Panc1 (cell line): ENCODE data around the gene CHRND. TPM values are rescaled to one million over a fixed set of nuclear protein-coding genes. Genes with fewer than 3 reads are reported as not detected.

Experiments
- ATAC-seq: fragments of 200-7000 bp; cut with Tn5 transposase; 2 replicates; pipeline ENCODE4 v1.9.1; 2020; ENCODE audit warnings: mild to moderate bottlenecking, moderate library complexity
- BruUV-seq: library from RNA; stranded (reverse); fragments of 400-500 nt; replicated peaks from 2 replicates; lab custom pipeline; 2021; lab: Mats Ljungman, UMichigan
- CTCF ChIA-PET: fragments of 300-600 bp; sonication (Branson Sonifier 250); formaldehyde crosslinking; loops from one replicate; lab custom pipeline; 2022; ENCODE audit warnings: antibody characterized with exemption; lab: Charles Lee
- POLR2A ChIA-PET: fragments of 300-600 bp; sonication (Branson Sonifier 250); formaldehyde crosslinking; loops from one replicate; lab custom pipeline; 2022; ENCODE audit warnings: antibody characterized with exemption; lab: Charles Lee
- DNase-seq: peaks from one replicate; pipeline ENCODE4 v3.0.0-alpha.2; 2010; ENCODE audit warnings: low read depth, low spot score
- H3K27ac ChIP-seq: 2 replicates; pipeline ENCODE4 v1.5.1; 2011; ENCODE audit warnings: mild to moderate bottlenecking, low read length, inconsistent platforms
- H3K27me3 ChIP-seq: fragments of 200-500 bp; sonication (Bioruptor generic); 2 replicates; pipeline ENCODE4 v1.6.0; 2014; ENCODE audit warnings: low read length, inconsistent platforms; ENCODE audit not compliant: control insufficient read depth, insufficient read depth
- H3K36me3 ChIP-seq: fragments of 200-500 bp; sonication (Bioruptor generic); 2 replicates; pipeline ENCODE4 v1.5.1; 2014; ENCODE audit warnings: inconsistent platforms, mild to moderate bottlenecking, low read length, moderate library complexity; ENCODE audit not compliant: control insufficient read depth, insufficient read depth
- H3K4me1 ChIP-seq: 2 replicates; pipeline ENCODE4 v1.5.1; 2011; ENCODE audit warnings: inconsistent platforms, mild to moderate bottlenecking, low read length, moderate library complexity; ENCODE audit not compliant: control insufficient read depth, insufficient read depth
- H3K4me3 ChIP-seq, 2 experiments: 2 replicates each; pipeline ENCODE4 v1.5.1; 2011 to 2012; ENCODE audit warnings: low read depth in 2 of 2, low read length in 2 of 2, mild to moderate bottlenecking in 2 of 2, inconsistent platforms in 1 of 2, moderate library complexity in 1 of 2
- H3K9me3 ChIP-seq: fragments of 200-500 bp; sonication (Bioruptor generic); 2 replicates; pipeline ENCODE4 v1.5.1; 2014; ENCODE audit warnings: low read depth, mild to moderate bottlenecking, inconsistent platforms, low read length, moderate library complexity; ENCODE audit not compliant: control insufficient read depth, insufficient read depth
- POLR2AphosphoS5 ChIP-seq: IDR thresholded peaks from 2 replicates; pipeline ENCODE4 v1.6.1; 2012; ENCODE audit warnings: mild to moderate bottlenecking, low read depth, low read length, moderate library complexity
- SIN3A ChIP-seq: IDR thresholded peaks from 2 replicates; pipeline ENCODE4 v1.6.1; 2012; ENCODE audit warnings: low read depth, mild to moderate bottlenecking, low read length, moderate library complexity, borderline replicate concordance; ENCODE audit not compliant: insufficient read depth
- TCF7L2 ChIP-seq: IDR thresholded peaks from 2 replicates; pipeline ENCODE4 v1.6.1; 2011; ENCODE audit warnings: mild to moderate bottlenecking, low read depth, low read length, inconsistent platforms
- in situ Hi-C: cut with HindIII; loops from 2 replicates; pipeline ENCODE4 v1.10.0; 2016; ENCODE audit warnings: low sequenced_read_pairs, low pct_unique_long_range_greater_than_20kb
- intact Hi-C: fragments of 100-400 bp; cut with micrococcal nuclease; formaldehyde crosslinking; loops from one replicate; pipeline ENCODE4 v1.10.0; 2022; ENCODE audit not compliant: unreplicated experiment
- total RNA-seq: library from RNA; stranded (reverse); gene quantifications from one replicate; pipeline ENCODE4 v1.2.1, GENCODE V29; 2021; ENCODE audit not compliant: unreplicated experiment
- TF ChIP-seq, protein P1 (sequence below), 2 experiments: IDR thresholded peaks; 2 replicates each; pipeline ENCODE4 v1.6.1; 2011 to 2012; ENCODE audit warnings: low read depth in 2 of 2, control low read depth in 1 of 2, low read length in 1 of 2, mild to moderate bottlenecking in 1 of 2, moderate library complexity in 1 of 2; ENCODE audit not compliant: insufficient read depth in 1 of 2
- TF ChIP-seq, protein P2 (sequence below): fragments of 450-650 bp; IDR thresholded peaks from 2 replicates; pipeline ENCODE4 v1.5.1; 2017; ENCODE audit warnings: mild to moderate bottlenecking

The CHRND gene
- total RNA-seq, 1 experiment from 2014 or later, result not detected

- CTCF ChIA-PET, result no interaction called here
- Histone ChIP-seq H3K4me1 (no peaks in the 10 kb centered on the region), H3K27ac (no peak overlapping the region), H3K4me3 (no peak overlapping the region), H3K27me3 (no peaks in the 10 kb centered on the region), H3K9me3 (no peaks in the 10 kb centered on the region), H3K36me3 (no peaks in the 10 kb centered on the region)
- BruUV-seq, result no TSS peak
- no peak for ATAC-seq
- POLR2A ChIA-PET, result no interaction called here
- TF ChIP-seq POLR2AphosphoS5 (no peak), SIN3A (no peak), TCF7L2 (no peak)
- TF ChIP-seq, protein P1, sequence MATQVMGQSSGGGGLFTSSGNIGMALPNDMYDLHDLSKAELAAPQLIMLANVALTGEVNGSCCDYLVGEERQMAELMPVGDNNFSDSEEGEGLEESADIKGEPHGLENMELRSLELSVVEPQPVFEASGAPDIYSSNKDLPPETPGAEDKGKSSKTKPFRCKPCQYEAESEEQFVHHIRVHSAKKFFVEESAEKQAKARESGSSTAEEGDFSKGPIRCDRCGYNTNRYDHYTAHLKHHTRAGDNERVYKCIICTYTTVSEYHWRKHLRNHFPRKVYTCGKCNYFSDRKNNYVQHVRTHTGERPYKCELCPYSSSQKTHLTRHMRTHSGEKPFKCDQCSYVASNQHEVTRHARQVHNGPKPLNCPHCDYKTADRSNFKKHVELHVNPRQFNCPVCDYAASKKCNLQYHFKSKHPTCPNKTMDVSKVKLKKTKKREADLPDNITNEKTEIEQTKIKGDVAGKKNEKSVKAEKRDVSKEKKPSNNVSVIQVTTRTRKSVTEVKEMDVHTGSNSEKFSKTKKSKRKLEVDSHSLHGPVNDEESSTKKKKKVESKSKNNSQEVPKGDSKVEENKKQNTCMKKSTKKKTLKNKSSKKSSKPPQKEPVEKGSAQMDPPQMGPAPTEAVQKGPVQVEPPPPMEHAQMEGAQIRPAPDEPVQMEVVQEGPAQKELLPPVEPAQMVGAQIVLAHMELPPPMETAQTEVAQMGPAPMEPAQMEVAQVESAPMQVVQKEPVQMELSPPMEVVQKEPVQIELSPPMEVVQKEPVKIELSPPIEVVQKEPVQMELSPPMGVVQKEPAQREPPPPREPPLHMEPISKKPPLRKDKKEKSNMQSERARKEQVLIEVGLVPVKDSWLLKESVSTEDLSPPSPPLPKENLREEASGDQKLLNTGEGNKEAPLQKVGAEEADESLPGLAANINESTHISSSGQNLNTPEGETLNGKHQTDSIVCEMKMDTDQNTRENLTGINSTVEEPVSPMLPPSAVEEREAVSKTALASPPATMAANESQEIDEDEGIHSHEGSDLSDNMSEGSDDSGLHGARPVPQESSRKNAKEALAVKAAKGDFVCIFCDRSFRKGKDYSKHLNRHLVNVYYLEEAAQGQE (IDR thresholded peaks at IDR 0.05; ENCODE audit: insufficient read depth in 1 of 2, low read depth in 2 of 2, low read length in 1 of 2), result no peak
- TF ChIP-seq, protein P2, sequence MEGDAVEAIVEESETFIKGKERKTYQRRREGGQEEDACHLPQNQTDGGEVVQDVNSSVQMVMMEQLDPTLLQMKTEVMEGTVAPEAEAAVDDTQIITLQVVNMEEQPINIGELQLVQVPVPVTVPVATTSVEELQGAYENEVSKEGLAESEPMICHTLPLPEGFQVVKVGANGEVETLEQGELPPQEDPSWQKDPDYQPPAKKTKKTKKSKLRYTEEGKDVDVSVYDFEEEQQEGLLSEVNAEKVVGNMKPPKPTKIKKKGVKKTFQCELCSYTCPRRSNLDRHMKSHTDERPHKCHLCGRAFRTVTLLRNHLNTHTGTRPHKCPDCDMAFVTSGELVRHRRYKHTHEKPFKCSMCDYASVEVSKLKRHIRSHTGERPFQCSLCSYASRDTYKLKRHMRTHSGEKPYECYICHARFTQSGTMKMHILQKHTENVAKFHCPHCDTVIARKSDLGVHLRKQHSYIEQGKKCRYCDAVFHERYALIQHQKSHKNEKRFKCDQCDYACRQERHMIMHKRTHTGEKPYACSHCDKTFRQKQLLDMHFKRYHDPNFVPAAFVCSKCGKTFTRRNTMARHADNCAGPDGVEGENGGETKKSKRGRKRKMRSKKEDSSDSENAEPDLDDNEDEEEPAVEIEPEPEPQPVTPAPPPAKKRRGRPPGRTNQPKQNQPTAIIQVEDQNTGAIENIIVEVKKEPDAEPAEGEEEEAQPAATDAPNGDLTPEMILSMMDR, result no peak
- DNase-seq, result no peak
- in situ Hi-C loops, result no loop called here
- intact Hi-C loops, result no loop called here
These were observed 14.5 kb upstream of the CHRND start for GRCh38 chr2:232511336-232511890.

GRCh38 chr2:232512602-232513001, 13.4 kb upstream of the CHRND start:
- POLR2A ChIA-PET, result no interaction called here
- intact Hi-C loops (no loop called here), in situ Hi-C loops (no loop called here)
- ATAC-seq (no peak), DNase-seq (no peak)
- Histone ChIP-seq H3K36me3 (no peaks in the 10 kb centered on the region), H3K9me3 (no peaks in the 10 kb centered on the region), H3K27ac (no peak overlapping the region), H3K4me3 (no peak overlapping the region), H3K27me3 (no peaks in the 10 kb centered on the region), H3K4me1 (no peaks in the 10 kb centered on the region)
- CTCF ChIA-PET, result interaction anchor here (0.6 kb wide), 1 partner anchor 211 kb away, joined by 5 read pairs; no protein-coding TSS in a partner anchor
- TF ChIP-seq POLR2AphosphoS5, result no peak
- TF ChIP-seq SIN3A, result no peak
- TF ChIP-seq, protein P1 (IDR thresholded peaks at IDR 0.05; ENCODE audit: insufficient read depth in 1 of 2, low read depth in 2 of 2, low read length in 1 of 2), result no peak
- TF ChIP-seq, protein P2, result no peak
- TF ChIP-seq TCF7L2, result no peak
- BruUV-seq, result no TSS peak
